ENCODE measurements around the gene BTN2A1. TPM values are rescaled to one million over a fixed set of nuclear protein-coding genes. Genes with fewer than 3 reads are reported as not detected.

The BTN2A1 gene
- total and polyA plus RNA-seq, 10 of the 15 experiments (the other 5 are each of a cell fraction or from before 2014, with no cell fraction given): 8.2 to 28.0 (median 15.8) TPM

DNA sequence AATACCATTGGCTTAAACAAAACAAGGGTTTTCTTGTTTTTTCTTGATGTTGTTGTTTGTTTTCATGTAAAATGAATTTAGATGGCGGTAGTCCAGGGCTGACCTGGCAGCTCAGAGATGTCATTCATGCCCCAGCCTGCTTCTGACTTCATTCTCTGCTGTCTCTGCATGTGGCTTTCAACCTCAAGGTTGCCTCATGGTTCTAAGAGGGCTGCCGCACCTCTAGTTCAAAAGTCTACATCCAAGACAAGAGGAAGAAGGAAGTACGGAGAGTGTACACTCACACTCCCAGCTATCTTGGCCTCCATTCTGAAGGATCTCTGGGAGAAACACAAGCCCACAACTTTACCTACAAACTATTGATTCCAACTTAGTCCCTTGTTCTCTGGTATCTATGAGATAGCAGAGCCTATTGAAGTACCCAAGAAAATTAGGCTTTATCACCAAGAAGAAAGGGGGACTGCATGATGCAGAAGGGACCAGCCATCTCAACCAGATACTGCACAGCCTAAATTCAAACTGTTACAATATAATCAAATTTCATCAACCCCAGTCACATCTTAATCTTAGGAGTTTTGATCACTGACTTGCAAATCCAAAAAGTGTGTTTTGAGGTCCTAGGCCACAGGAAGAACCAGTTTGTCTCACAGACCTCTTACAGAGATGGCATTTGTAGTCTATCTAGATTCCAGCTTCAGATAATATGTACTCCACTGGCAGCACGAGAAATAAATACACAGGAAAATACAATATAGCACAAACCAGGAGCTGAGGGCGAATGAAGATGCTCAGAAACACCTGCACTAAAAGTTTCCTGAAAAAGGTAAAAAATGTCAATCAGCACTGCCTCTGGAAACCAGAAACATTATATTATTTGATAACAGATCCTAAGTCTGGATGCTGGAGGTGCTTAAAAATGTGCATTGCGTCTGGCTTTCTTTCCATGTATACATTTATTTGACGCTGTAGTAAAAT is 18.3 kb upstream of the BTN2A1 start:
- intact Hi-C loops (cut with micrococcal nuclease; ENCODE audit: unreplicated experiment) (loop anchor here (1.0 kb wide), 1 partner anchor 35 kb away; no protein-coding TSS in a partner anchor), in situ Hi-C loops (cut with MboI) (no loop called here)
- peak; percentile 7 for FAIRE-seq
- H3K4me2 ChIP-seq (ENCODE audit: control insufficient read depth, insufficient read depth): peak overlapping the region; percentile 17
- peaks cover 0 to 3% of the 10 kb centered on the region in 2 experiments; a peak in 1 of 4 replicates for H3K36me3 ChIP-seq (ENCODE audit: control insufficient read depth in 2 of 2, insufficient read depth in 2 of 2, low read length in 1 of 2)
- WGBS (ENCODE audit: insufficient coverage, insufficient replicate concordance, low lambda C conversion rate, missing lambda C conversion rate): 51% methylated on average over 7 of the region's 7 CpGs
- H3K4me3 ChIP-seq: 0 out of 2 replicates have a peak overlapping the region, but pooled peaks have one; percentile 22
- peaks cover 12% of the 10 kb centered on the region for H3K79me2 ChIP-seq (ENCODE audit: control insufficient read depth, insufficient read depth, low read length)
- ChIA-PET SMC1A (ENCODE audit: uncharacterized antibody, unreplicated experiment) (interaction anchor here (1.1 to 2.0 kb wide), 6 partner anchors 15 to 93 kb away, joined by 3 to 6 read pairs (median 3); no protein-coding TSS in a partner anchor), CTCF (no interaction called here), RAD21 (ENCODE audit: unreplicated experiment) (no interaction called here), POLR2A (interaction anchor here (0.5 to 1.7 kb wide), 3 partner anchors 11 to 88 kb away, joined by 3 to 4 read pairs (median 3); no protein-coding TSS in a partner anchor)
- peaks cover 5% of the 10 kb centered on the region for H3K4me1 ChIP-seq (ENCODE audit: control insufficient read depth, insufficient read depth, low read length)
- no peak; the same call in 2 of the 3 replicates for ATAC-seq
- H3K9me3 ChIP-seq (replicated peaks; ENCODE audit: control insufficient read depth, insufficient read depth, low read length): no peaks in the 10 kb centered on the region; the same call in 2 of the 3 replicates
- peak overlapping the region; percentile 98; the same call in 1 of the 2 replicates for H3K9ac ChIP-seq (ENCODE audit: control insufficient read depth, insufficient read depth, low read length)
- H2AFZ ChIP-seq (ENCODE audit: control insufficient read depth, low read depth, low read length): peak overlapping the region; percentile 97
- H3K27ac ChIP-seq (ENCODE audit: control insufficient read depth, insufficient read depth): peak overlapping the region; percentile 97; the same call in 1 of the 2 replicates
- no peak for TF ChIP-seq SUZ12 (IDR thresholded peaks at IDR 0.05; ENCODE audit: unreplicated experiment)
- TF ChIP-seq EED (IDR thresholded peaks at IDR 0.05; ENCODE audit: low read depth): no peak
- no peak for TF ChIP-seq RELB (IDR thresholded peaks at IDR 0.05; ENCODE audit: low read depth)
- TF ChIP-seq, protein P1, sequence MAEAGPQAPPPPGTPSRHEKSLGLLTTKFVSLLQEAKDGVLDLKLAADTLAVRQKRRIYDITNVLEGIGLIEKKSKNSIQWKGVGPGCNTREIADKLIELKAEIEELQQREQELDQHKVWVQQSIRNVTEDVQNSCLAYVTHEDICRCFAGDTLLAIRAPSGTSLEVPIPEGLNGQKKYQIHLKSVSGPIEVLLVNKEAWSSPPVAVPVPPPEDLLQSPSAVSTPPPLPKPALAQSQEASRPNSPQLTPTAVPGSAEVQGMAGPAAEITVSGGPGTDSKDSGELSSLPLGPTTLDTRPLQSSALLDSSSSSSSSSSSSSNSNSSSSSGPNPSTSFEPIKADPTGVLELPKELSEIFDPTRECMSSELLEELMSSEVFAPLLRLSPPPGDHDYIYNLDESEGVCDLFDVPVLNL (IDR thresholded peaks at IDR 0.05; ENCODE audit: low read depth, low read length): no peak
- no peak for TF ChIP-seq EZH2 (IDR thresholded peaks at IDR 0.05; ENCODE audit: borderline replicate concordance, control insufficient read depth, low read depth, low read length)
- TF ChIP-seq, protein P2, sequence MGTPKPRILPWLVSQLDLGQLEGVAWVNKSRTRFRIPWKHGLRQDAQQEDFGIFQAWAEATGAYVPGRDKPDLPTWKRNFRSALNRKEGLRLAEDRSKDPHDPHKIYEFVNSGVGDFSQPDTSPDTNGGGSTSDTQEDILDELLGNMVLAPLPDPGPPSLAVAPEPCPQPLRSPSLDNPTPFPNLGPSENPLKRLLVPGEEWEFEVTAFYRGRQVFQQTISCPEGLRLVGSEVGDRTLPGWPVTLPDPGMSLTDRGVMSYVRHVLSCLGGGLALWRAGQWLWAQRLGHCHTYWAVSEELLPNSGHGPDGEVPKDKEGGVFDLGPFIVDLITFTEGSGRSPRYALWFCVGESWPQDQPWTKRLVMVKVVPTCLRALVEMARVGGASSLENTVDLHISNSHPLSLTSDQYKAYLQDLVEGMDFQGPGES (IDR thresholded peaks at IDR 0.05): no peak
- no peak for TF ChIP-seq FOXM1 (IDR thresholded peaks at IDR 0.05; ENCODE audit: low read depth, low read length)
- no peak for TF ChIP-seq ZNF384 (IDR thresholded peaks at IDR 0.05; ENCODE audit: borderline replicate concordance, low read depth, low read length)
- TF ChIP-seq, protein P3, sequence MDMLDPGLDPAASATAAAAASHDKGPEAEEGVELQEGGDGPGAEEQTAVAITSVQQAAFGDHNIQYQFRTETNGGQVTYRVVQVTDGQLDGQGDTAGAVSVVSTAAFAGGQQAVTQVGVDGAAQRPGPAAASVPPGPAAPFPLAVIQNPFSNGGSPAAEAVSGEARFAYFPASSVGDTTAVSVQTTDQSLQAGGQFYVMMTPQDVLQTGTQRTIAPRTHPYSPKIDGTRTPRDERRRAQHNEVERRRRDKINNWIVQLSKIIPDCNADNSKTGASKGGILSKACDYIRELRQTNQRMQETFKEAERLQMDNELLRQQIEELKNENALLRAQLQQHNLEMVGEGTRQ (IDR thresholded peaks at IDR 0.05; ENCODE audit: borderline replicate concordance, low read depth, low read length): no peak
- TF ChIP-seq WRNIP1 (IDR thresholded peaks at IDR 0.05; ENCODE audit: borderline replicate concordance, low read depth, low read length): no peak
- TF ChIP-seq, protein P4, sequence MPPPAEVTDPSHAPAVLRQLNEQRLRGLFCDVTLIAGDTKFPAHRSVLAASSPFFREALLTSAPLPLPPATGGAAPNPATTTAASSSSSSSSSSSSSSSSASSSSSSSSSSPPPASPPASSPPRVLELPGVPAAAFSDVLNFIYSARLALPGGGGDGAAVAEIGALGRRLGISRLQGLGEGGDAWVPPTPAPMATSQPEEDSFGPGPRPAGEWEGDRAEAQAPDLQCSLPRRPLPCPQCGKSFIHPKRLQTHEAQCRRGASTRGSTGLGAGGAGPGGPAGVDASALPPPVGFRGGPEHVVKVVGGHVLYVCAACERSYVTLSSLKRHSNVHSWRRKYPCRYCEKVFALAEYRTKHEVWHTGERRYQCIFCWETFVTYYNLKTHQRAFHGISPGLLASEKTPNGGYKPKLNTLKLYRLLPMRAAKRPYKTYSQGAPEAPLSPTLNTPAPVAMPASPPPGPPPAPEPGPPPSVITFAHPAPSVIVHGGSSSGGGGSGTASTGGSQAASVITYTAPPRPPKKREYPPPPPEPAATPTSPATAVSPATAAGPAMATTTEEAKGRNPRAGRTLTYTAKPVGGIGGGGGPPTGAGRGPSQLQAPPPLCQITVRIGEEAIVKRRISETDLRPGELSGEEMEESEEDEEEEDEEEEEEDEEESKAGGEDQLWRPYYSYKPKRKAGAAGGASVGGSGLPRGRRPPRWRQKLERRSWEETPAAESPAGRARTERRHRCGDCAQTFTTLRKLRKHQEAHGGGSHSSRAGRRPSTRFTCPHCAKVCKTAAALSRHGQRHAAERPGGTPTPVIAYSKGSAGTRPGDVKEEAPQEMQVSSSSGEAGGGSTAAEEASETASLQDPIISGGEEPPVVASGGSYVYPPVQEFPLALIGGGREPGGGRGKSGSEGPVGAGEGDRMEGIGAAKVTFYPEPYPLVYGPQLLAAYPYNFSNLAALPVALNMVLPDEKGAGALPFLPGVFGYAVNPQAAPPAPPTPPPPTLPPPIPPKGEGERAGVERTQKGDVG (CRISPR knock-in tag; IDR thresholded peaks at IDR 0.05): no peak
- TF ChIP-seq YBX1 (IDR thresholded peaks at IDR 0.05): no peak
- DNase-seq (ENCODE audit: low read depth, low spot score): no peak
- TSS peak; percentile 78 for BruUV-seq (replicated peaks)
- no peaks in the 10 kb centered on the region for H4K20me1 ChIP-seq (ENCODE audit: control insufficient read depth, insufficient read depth)
- no peaks in the 10 kb centered on the region for H3K27me3 ChIP-seq (replicated peaks in 1 of 2; ENCODE audit: control insufficient read depth in 2 of 2, insufficient read depth in 2 of 2, low read length in 1 of 2)

All from GM12878 (cell line).